ENCODE results near the gene EBF3. TPM values are rescaled to one million over a fixed set of nuclear protein-coding genes. Genes with fewer than 3 reads are reported as not detected.

EBF3 gene
- polyA plus RNA-seq, 6 donors from 2014 or later: not detected

GRCh38 chr10:129942936-129943715 lies 20.9 kb downstream of the EBF3 start:
- Mint-ChIP-seq H3K27ac (no peak overlapping the region), H3K9me3 (no peaks in the 10 kb centered on the region), H3K4me3 (no peak overlapping the region), H3K36me3 (no peaks in the 10 kb centered on the region), H3K27me3 (peaks cover 17 to 44% (median 39%) of the 10 kb centered on the region in 3 donors), H3K4me1 (no peaks in the 10 kb centered on the region)
- no peak for DNase-seq
- no peak for ATAC-seq (ENCODE audit: low read depth in 2 of 2)

GRCh38 chr10:129942391-129942790 lies 21.7 kb downstream of the EBF3 start:
- Mint-ChIP-seq H3K4me3 (no peak overlapping the region), H3K27me3 (peaks cover 17 to 48% (median 35%) of the 10 kb centered on the region in 3 donors), H3K4me1 (no peaks in the 10 kb centered on the region), H3K9me3 (no peaks in the 10 kb centered on the region), H3K36me3 (no peaks in the 10 kb centered on the region), H3K27ac (no peak overlapping the region)
- DNase-seq: no peak
- no peak for ATAC-seq (ENCODE audit: low read depth in 2 of 2)

GRCh38 chr10:129942019-129942277 lies 22.1 kb downstream of the EBF3 start:
- DNase-seq: no peak
- no peak for ATAC-seq (ENCODE audit: low read depth in 2 of 2)
- peaks cover 17 to 48% (median 35%) of the 10 kb centered on the region in 3 donors for H3K27me3 Mint-ChIP-seq
- no peak overlapping the region for H3K4me3 Mint-ChIP-seq
- H3K27ac Mint-ChIP-seq: no peak overlapping the region
- no peaks in the 10 kb centered on the region for H3K36me3 Mint-ChIP-seq
- H3K9me3 Mint-ChIP-seq: no peaks in the 10 kb centered on the region
- no peaks in the 10 kb centered on the region for H3K4me1 Mint-ChIP-seq

- Mint-ChIP-seq H3K36me3 (no peaks in the 10 kb centered on the region), H3K4me3 (no peak overlapping the region), H3K27ac (no peak overlapping the region), H3K9me3 (no peaks in the 10 kb centered on the region), H3K27me3 (peaks cover 17 to 48% (median 34%) of the 10 kb centered on the region in 3 donors), H3K4me1 (no peaks in the 10 kb centered on the region)
- DNase-seq (no peak), ATAC-seq (ENCODE audit: low read depth in 2 of 2) (no peak)
Observed at GRCh38 chr10:129941199-129942018, 22.7 kb downstream of the EBF3 start.

GRCh38 chr10:129940617-129941198 lies 23.4 kb downstream of the EBF3 start:
- H3K27me3 Mint-ChIP-seq: peaks cover 16 to 42% (median 27%) of the 10 kb centered on the region in 3 donors
- H3K36me3 Mint-ChIP-seq: no peaks in the 10 kb centered on the region
- ATAC-seq (ENCODE audit: low read depth in 2 of 2): no peak
- no peak for DNase-seq
- H3K9me3 Mint-ChIP-seq: no peaks in the 10 kb centered on the region
- H3K4me1 Mint-ChIP-seq: no peaks in the 10 kb centered on the region
- peak overlapping the region in 1 of 8 donors; percentile 29 for H3K4me3 Mint-ChIP-seq
- H3K27ac Mint-ChIP-seq: no peak overlapping the region

- ATAC-seq (ENCODE audit: low read depth in 2 of 2) (no peak), DNase-seq (no peak)
- Mint-ChIP-seq H3K27ac (no peak overlapping the region), H3K27me3 (peaks cover 10 to 43% (median 22%) of the 10 kb centered on the region in 3 donors), H3K36me3 (no peaks in the 10 kb centered on the region), H3K4me1 (no peaks in the 10 kb centered on the region), H3K4me3 (no peak overlapping the region), H3K9me3 (no peaks in the 10 kb centered on the region)
Observed at GRCh38 chr10:129939416-129940275, 24.4 kb downstream of the EBF3 start.

- peaks cover 5 to 49% (median 22%) of the 10 kb centered on the region in 3 donors for H3K27me3 Mint-ChIP-seq
- no peaks in the 10 kb centered on the region for H3K9me3 Mint-ChIP-seq
- H3K4me3 Mint-ChIP-seq: no peak overlapping the region
- H3K27ac Mint-ChIP-seq: no peak overlapping the region
- H3K36me3 Mint-ChIP-seq: no peaks in the 10 kb centered on the region
- ATAC-seq (ENCODE audit: low read depth in 2 of 2) (no peak), DNase-seq (no peak)
- H3K4me1 Mint-ChIP-seq: no peaks in the 10 kb centered on the region
Observed at GRCh38 chr10:129938460-129938859, 25.6 kb downstream of the EBF3 start.

GRCh38 chr10:129937351-129937751 lies 26.7 kb downstream of the EBF3 start:
- no peak overlapping the region for H3K4me3 Mint-ChIP-seq
- H3K27ac Mint-ChIP-seq: no peak overlapping the region
- ATAC-seq (ENCODE audit: low read depth in 2 of 2) (no peak), DNase-seq (no peak)
- H3K9me3 Mint-ChIP-seq: no peaks in the 10 kb centered on the region
- H3K27me3 Mint-ChIP-seq: peaks cover 5 to 49% (median 22%) of the 10 kb centered on the region in 3 donors
- no peaks in the 10 kb centered on the region for H3K36me3 Mint-ChIP-seq
- no peaks in the 10 kb centered on the region for H3K4me1 Mint-ChIP-seq

GRCh38 chr10:129936923-129937300 lies 27.2 kb downstream of the EBF3 start:
- Mint-ChIP-seq H3K27me3 (peaks cover 5 to 45% (median 22%) of the 10 kb centered on the region in 3 donors), H3K9me3 (no peaks in the 10 kb centered on the region), H3K36me3 (no peaks in the 10 kb centered on the region), H3K4me3 (no peak overlapping the region), H3K4me1 (no peaks in the 10 kb centered on the region), H3K27ac (no peak overlapping the region)
- ATAC-seq (ENCODE audit: low read depth in 2 of 2): no peak
- DNase-seq: no peak

GRCh38 chr10:129936266-129936922 lies 27.7 kb downstream of the EBF3 start:
- Mint-ChIP-seq H3K36me3 (no peaks in the 10 kb centered on the region), H3K27ac (no peak overlapping the region), H3K4me1 (no peaks in the 10 kb centered on the region), H3K27me3 (peaks cover 5 to 49% (median 22%) of the 10 kb centered on the region in 3 donors), H3K4me3 (no peak overlapping the region), H3K9me3 (no peaks in the 10 kb centered on the region)
- DNase-seq (no peak), ATAC-seq (ENCODE audit: low read depth in 2 of 2) (no peak)

- Mint-ChIP-seq H3K4me1 (no peaks in the 10 kb centered on the region), H3K36me3 (no peaks in the 10 kb centered on the region), H3K4me3 (no peak overlapping the region), H3K9me3 (peaks cover 0 to 3% (median 0%) of the 10 kb centered on the region in 7 donors), H3K27me3 (peaks cover 5 to 43% (median 17%) of the 10 kb centered on the region in 3 donors), H3K27ac (no peak overlapping the region)
- ATAC-seq (ENCODE audit: low read depth in 2 of 2) (no peak), DNase-seq (no peak)
Observed at GRCh38 chr10:129935867-129936152, 28.3 kb downstream of the EBF3 start.

GRCh38 chr10:129935102-129935866 lies 28.8 kb downstream of the EBF3 start:
- H3K9me3 Mint-ChIP-seq: peaks cover 0 to 3% (median 0%) of the 10 kb centered on the region in 7 donors
- H3K27me3 Mint-ChIP-seq: peaks cover 5 to 38% (median 12%) of the 10 kb centered on the region in 3 donors
- DNase-seq (no peak), ATAC-seq (ENCODE audit: low read depth in 2 of 2) (no peak)
- H3K27ac Mint-ChIP-seq: no peak overlapping the region
- H3K4me1 Mint-ChIP-seq: no peaks in the 10 kb centered on the region
- H3K4me3 Mint-ChIP-seq: no peak overlapping the region
- H3K36me3 Mint-ChIP-seq: no peaks in the 10 kb centered on the region

Measured in naive B cell (primary cell).